Suprapubic skin (tissue), 4 donors: ENCODE data around the gene DVL3. TPM values are rescaled to one million over a fixed set of nuclear protein-coding genes. Genes with fewer than 3 reads are reported as not detected.
A peak's percentile ranks its signal among the peaks of the same experiment; 100 is the strongest.

Experiments used
- DNase-seq, 2 donors: peaks; one replicate each; pipeline ENCODE4 v3.0.0-alpha.2; 2019; ENCODE audit warnings: low spot score in 2 of 2
- H3K27ac ChIP-seq: fragments of 200-600 bp; sonication (generic); one replicate; pipeline ENCODE4 v1.5.1; 2019
- H3K27me3 ChIP-seq: fragments of 200-600 bp; sonication (generic); one replicate; pipeline ENCODE4 v1.5.1; 2019
- H3K36me3 ChIP-seq: fragments of 200-600 bp; sonication (generic); one replicate; pipeline ENCODE4 v1.5.1; 2019
- H3K4me1 ChIP-seq: fragments of 200-600 bp; sonication (generic); one replicate; pipeline ENCODE4 v1.5.1; 2019
- H3K4me3 ChIP-seq: fragments of 200-600 bp; sonication (generic); one replicate; pipeline ENCODE4 v1.5.1; 2019; ENCODE audit warnings: mild to moderate bottlenecking
- H3K9me3 ChIP-seq: fragments of 200-600 bp; sonication (generic); one replicate; pipeline ENCODE4 v1.5.1; 2019
- CTCF ChIP-seq, 2 donors: fragments of 200-600 bp in 1 of 2; fragments of 450-650 bp in 1 of 2; sonication (generic) in 1 of 2; IDR thresholded peaks; one replicate each; pipeline ENCODE4 v1.5.1; 2016 to 2019; ENCODE audit warnings: antibody characterized with exemption in 2 of 2, mild to moderate bottlenecking in 1 of 2, moderate library complexity in 1 of 2
- EP300 ChIP-seq: sonication (generic); formaldehyde crosslinking; IDR thresholded peaks from one replicate; pipeline ENCODE4 v1.6.1; 2017; ENCODE audit warnings: antibody characterized with exemption
- POLR2A ChIP-seq, 2 donors: fragments of 450-650 bp; IDR thresholded peaks; one replicate each; pipeline ENCODE4 v1.6.1; 2017; ENCODE audit warnings: antibody characterized with exemption in 2 of 2, mild to moderate bottlenecking in 2 of 2, moderate library complexity in 2 of 2
- POLR2AphosphoS5 ChIP-seq, 3 donors: sonication (generic); formaldehyde crosslinking; IDR thresholded peaks; one replicate each; pipeline ENCODE4 v1.6.1; 2017; ENCODE audit warnings: antibody characterized with exemption in 3 of 3
- WGBS: methylation state at CpG from one replicate; pipeline ENCODE4 v1.1.5; 2018; 5-methylcytosine and 5-hydroxymethylcytosine counted together
- total RNA-seq, 4 donors: library from RNA; depleted of rRNA; stranded (reverse); fragments of >200 nt; gene quantifications; one replicate each; pipeline ENCODE4 v1.1.0, GENCODE V29; 2016

The DVL3 gene
- total RNA-seq, 4 donors from 2014 or later: 53.6 to 72.7 (median 56.1) TPM

- no peak for DNase-seq
- no peaks in the 10 kb centered on the region for H3K27me3 ChIP-seq
- H3K9me3 ChIP-seq: no peaks in the 10 kb centered on the region
- no peak overlapping the region for H3K4me3 ChIP-seq
- peaks cover 70% of the 10 kb centered on the region for H3K36me3 ChIP-seq
- peaks cover 14% of the 10 kb centered on the region for H3K4me1 ChIP-seq
- WGBS: 93% methylated on average over 51 of the region's 66 CpGs
- H3K27ac ChIP-seq: no peak overlapping the region
- TF ChIP-seq POLR2A (IDR thresholded peaks at IDR 0.05) (no peak), POLR2AphosphoS5 (IDR thresholded peaks at IDR 0.05) (no peak), CTCF (IDR thresholded peaks at IDR 0.05) (no peak), EP300 (no peak)
Observed at GRCh38 chr3:184169896-184170875, 15.0 kb downstream of the DVL3 start.

- Histone ChIP-seq H3K27ac (no peak overlapping the region), H3K4me1 (peaks cover 28% of the 10 kb centered on the region), H3K36me3 (peaks cover 56% of the 10 kb centered on the region), H3K27me3 (no peaks in the 10 kb centered on the region), H3K9me3 (no peaks in the 10 kb centered on the region), H3K4me3 (no peak overlapping the region)
- 72% methylated on average over 8 of the region's 9 CpGs for WGBS
- TF ChIP-seq CTCF (IDR thresholded peaks at IDR 0.05) (no peak), POLR2A (IDR thresholded peaks at IDR 0.05) (no peak), POLR2AphosphoS5 (IDR thresholded peaks at IDR 0.05) (no peak), EP300 (no peak)
- no peak for DNase-seq
Observed at GRCh38 chr3:184171562-184171961, 16.4 kb downstream of the DVL3 start.

GRCh38 chr3:184172681-184173373, 17.6 kb downstream of the DVL3 start:
- Histone ChIP-seq H3K36me3 (peaks cover 53% of the 10 kb centered on the region), H3K9me3 (no peaks in the 10 kb centered on the region), H3K27ac (no peak overlapping the region), H3K4me3 (no peak overlapping the region), H3K4me1 (peaks cover 41% of the 10 kb centered on the region), H3K27me3 (no peaks in the 10 kb centered on the region)
- 66% methylated on average over 5 of the region's 5 CpGs for WGBS
- TF ChIP-seq EP300: no peak
- no peak for TF ChIP-seq POLR2A (IDR thresholded peaks at IDR 0.05)
- TF ChIP-seq CTCF (IDR thresholded peaks at IDR 0.05): no peak
- TF ChIP-seq POLR2AphosphoS5 (IDR thresholded peaks at IDR 0.05): no peak
- DNase-seq: no peak

- DNase-seq: no peak
- no peaks in the 10 kb centered on the region for H3K9me3 ChIP-seq
- H3K4me1 ChIP-seq: peaks cover 43% of the 10 kb centered on the region
- peaks cover 53% of the 10 kb centered on the region for H3K36me3 ChIP-seq
- H3K27ac ChIP-seq: peak overlapping the region; percentile 20
- TF ChIP-seq CTCF (IDR thresholded peaks at IDR 0.05): no peak
- TF ChIP-seq POLR2AphosphoS5 (IDR thresholded peaks at IDR 0.05): no peak
- TF ChIP-seq EP300: no peak
- no peak for TF ChIP-seq POLR2A (IDR thresholded peaks at IDR 0.05)
- H3K27me3 ChIP-seq: no peaks in the 10 kb centered on the region
- WGBS: 89% methylated on average over 2 of the region's 2 CpGs
- H3K4me3 ChIP-seq: no peak overlapping the region
Observed at GRCh38 chr3:184173374-184173722, 18.2 kb downstream of the DVL3 start.

GRCh38 chr3:184174284-184174645, 19.1 kb downstream of the DVL3 start:
- TF ChIP-seq CTCF (IDR thresholded peaks at IDR 0.05) (no peak), EP300 (no peak), POLR2A (IDR thresholded peaks at IDR 0.05) (no peak), POLR2AphosphoS5 (IDR thresholded peaks at IDR 0.05) (no peak)
- H3K9me3 ChIP-seq: no peaks in the 10 kb centered on the region
- peak overlapping the region; percentile 20 for H3K27ac ChIP-seq
- DNase-seq: no peak
- no peaks in the 10 kb centered on the region for H3K27me3 ChIP-seq
- H3K4me1 ChIP-seq: peaks cover 43% of the 10 kb centered on the region
- no peak overlapping the region for H3K4me3 ChIP-seq
- peaks cover 53% of the 10 kb centered on the region for H3K36me3 ChIP-seq
- WGBS: 13% methylated on average over 4 of the region's 4 CpGs
